Esophagus squamous epithelium (tissue), 4 donors: ENCODE results near the gene PEX13.

Experiments
- CTCF ChIP-seq, 6 experiments: fragments of 450-650 bp in 4 of 6; fragments of 200-600 bp in 2 of 6; sonication (generic) in 2 of 6; IDR thresholded peaks; one replicate each; pipeline ENCODE4 v1.5.1; 2016 to 2019; ENCODE audit warnings: antibody characterized with exemption in 6 of 6, mild to moderate bottlenecking in 4 of 6, moderate library complexity in 4 of 6
- POLR2A ChIP-seq, 4 donors: fragments of 450-650 bp; IDR thresholded peaks; one replicate each; pipeline ENCODE4 v1.6.1; 2017; ENCODE audit warnings: antibody characterized with exemption in 4 of 4, mild to moderate bottlenecking in 4 of 4, moderate library complexity in 3 of 4

DNA sequence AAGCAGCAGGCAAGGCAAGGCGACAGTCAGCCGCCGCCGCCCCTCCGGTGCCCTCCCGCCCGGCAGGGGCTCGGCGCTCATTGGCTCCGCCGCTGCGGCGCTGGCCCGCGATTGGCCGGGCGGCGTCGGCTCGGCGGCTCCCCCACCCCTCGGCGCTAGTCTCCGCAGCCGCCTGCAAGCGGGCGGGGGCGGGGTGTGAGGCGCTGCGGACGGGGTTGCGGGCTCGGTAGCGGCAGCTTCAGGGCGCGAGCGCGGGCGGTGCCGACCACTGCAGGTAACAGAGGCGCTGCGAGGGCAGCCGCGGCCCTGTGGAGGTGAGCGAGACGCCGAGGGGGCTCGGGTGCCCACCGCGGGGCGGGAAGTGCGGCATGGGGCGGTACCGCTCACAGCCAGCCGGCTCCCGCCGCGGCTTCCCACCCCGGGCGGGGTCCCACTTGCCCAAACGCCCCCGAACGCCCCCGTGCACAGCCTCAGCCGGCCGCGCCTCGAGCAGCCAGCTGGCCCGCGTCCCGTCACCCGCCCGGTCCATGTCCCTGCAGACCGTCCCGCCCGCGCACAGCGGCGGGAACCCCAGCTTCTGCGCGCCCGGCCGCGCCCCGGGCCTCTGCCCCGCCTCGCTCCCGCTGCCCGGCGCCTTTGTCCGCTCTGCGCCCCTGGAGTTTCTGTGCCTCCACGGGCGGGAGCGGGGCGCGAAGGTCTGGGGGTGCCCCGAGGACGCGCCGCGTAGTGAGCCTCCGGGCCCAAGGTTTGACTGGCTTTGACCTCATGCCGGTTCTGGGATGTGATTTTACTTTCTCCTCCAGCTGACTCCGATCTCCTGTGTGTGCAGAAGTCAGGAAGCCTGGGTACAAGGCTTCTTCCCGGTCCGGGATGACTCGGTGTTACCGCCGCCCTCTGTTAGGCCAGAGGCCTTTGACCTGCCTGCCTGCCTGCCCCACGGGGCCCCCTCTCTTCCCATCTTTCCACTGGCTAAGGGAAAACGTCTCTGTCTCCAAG is 48.5 kb downstream of the PEX13 start, which contains the start of gene SANBR:
- TF ChIP-seq CTCF (IDR thresholded peaks at IDR 0.05), result peak in 1 of 6 experiments; percentile 10
- peak in 2 of 4 donors; percentile 62 to 86 for TF ChIP-seq POLR2A (IDR thresholded peaks at IDR 0.05)
